ENCODE results near the gene CDH5.

DNA sequence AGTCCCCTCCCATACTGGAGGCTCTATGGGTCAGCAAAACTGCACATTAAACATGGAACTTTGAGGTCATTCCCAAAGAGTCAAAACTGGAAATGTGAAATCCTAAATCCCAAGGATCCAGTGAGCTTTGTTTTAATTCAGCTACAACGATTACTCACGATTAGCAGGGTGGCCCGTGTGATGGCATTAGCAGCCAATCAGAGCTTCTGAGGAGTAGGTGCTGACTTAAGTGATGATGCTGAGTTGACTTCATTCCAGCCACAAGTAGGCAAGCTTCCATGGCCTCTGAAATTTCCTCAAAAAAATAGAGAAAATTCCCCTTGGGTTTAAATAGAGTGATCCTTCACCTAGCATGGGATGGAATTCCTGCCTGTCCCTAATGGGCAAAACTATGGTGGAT lies 32.5 kb downstream of the CDH5 start:
- TF ChIP-seq, protein P1, sequence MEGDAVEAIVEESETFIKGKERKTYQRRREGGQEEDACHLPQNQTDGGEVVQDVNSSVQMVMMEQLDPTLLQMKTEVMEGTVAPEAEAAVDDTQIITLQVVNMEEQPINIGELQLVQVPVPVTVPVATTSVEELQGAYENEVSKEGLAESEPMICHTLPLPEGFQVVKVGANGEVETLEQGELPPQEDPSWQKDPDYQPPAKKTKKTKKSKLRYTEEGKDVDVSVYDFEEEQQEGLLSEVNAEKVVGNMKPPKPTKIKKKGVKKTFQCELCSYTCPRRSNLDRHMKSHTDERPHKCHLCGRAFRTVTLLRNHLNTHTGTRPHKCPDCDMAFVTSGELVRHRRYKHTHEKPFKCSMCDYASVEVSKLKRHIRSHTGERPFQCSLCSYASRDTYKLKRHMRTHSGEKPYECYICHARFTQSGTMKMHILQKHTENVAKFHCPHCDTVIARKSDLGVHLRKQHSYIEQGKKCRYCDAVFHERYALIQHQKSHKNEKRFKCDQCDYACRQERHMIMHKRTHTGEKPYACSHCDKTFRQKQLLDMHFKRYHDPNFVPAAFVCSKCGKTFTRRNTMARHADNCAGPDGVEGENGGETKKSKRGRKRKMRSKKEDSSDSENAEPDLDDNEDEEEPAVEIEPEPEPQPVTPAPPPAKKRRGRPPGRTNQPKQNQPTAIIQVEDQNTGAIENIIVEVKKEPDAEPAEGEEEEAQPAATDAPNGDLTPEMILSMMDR (conservative IDR thresholded peaks at IDR 0.05) = no peak
- TF ChIP-seq EZH2 (IDR thresholded peaks at IDR 0.05; ENCODE audit: low read depth) = no peak
